ENCODE data around the gene CCL23. TPM values are rescaled to one million over a fixed set of nuclear protein-coding genes. Genes with fewer than 3 reads are reported as not detected.
A peak's percentile ranks its signal among the peaks of the same experiment; 100 is the strongest.

CCL23 gene
- total RNA-seq, 1 experiment from 2014 or later, result not detected

DNA sequence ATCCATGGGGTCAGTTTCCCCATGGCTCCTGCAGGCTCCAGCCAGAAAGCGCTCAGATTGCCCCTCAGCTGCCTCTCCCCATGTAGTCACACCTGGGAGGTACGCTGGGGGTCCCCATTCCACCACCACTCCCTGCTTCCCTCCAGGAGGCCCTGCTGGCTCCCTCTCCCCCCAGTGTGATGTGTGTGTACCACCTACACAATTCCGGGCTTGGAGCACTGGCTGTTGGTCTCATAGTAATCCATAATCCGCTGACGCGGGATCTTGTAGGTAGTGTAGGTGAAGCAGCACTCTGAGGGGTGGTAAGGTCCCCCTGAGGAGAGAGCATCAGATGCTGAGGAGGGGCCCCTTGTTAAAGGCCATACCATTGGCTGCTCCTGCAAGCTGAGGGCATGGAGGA, 33.6 kb downstream of the CCL23 start:
- TF ChIP-seq TCF7L2 (IDR thresholded peaks at IDR 0.05; ENCODE audit: low read depth, low read length) (no peak), REST (IDR thresholded peaks at IDR 0.05; ENCODE audit: insufficient read depth in 1 of 2, low read depth in 2 of 2, low read length in 1 of 2) (no peak), SIN3A (IDR thresholded peaks at IDR 0.05; ENCODE audit: borderline replicate concordance, insufficient read depth, low read depth, low read length) (no peak), POLR2AphosphoS5 (IDR thresholded peaks at IDR 0.05; ENCODE audit: low read depth, low read length) (no peak), CTCF (IDR thresholded peaks at IDR 0.05) (no peak)
- DNase-seq (ENCODE audit: low read depth, low spot score) (no peak), ATAC-seq (no peak)
- CTCF ChIA-PET, result interaction anchor here (0.6 kb wide), 1 partner anchor 32 kb away, joined by 3 read pairs; no protein-coding TSS in a partner anchor
- H3K4me1 ChIP-seq (ENCODE audit: control insufficient read depth, insufficient read depth, low read length), result no peaks in the 10 kb centered on the region
- POLR2A ChIA-PET, result no interaction called here
- no peaks in the 10 kb centered on the region; the same call in 1 of the 2 replicates for H3K27me3 ChIP-seq (ENCODE audit: control insufficient read depth, insufficient read depth, low read length)
- in situ Hi-C loops (cut with HindIII; ENCODE audit: low pct_unique_long_range_greater_than_20kb, low sequenced_read_pairs) (no loop called here), intact Hi-C loops (cut with micrococcal nuclease; ENCODE audit: unreplicated experiment) (no loop called here)
- no peaks in the 10 kb centered on the region for H3K9me3 ChIP-seq (ENCODE audit: control insufficient read depth, insufficient read depth, low read depth, low read length)
- no peaks in the 10 kb centered on the region for H3K36me3 ChIP-seq (ENCODE audit: control insufficient read depth, insufficient read depth, low read length)
- no peak overlapping the region for H3K4me3 ChIP-seq (ENCODE audit: low read depth in 2 of 2, low read length in 2 of 2)
- BruUV-seq (replicated peaks), result no TSS peak
- no peak overlapping the region for H3K27ac ChIP-seq (ENCODE audit: low read length)

- intact Hi-C loops (cut with micrococcal nuclease; ENCODE audit: unreplicated experiment) (no loop called here), in situ Hi-C loops (cut with HindIII; ENCODE audit: low pct_unique_long_range_greater_than_20kb, low sequenced_read_pairs) (no loop called here)
- no peaks in the 10 kb centered on the region for H3K9me3 ChIP-seq (ENCODE audit: control insufficient read depth, insufficient read depth, low read depth, low read length)
- ATAC-seq (no peak), DNase-seq (ENCODE audit: low read depth, low spot score) (no peak)
- H3K36me3 ChIP-seq (ENCODE audit: control insufficient read depth, insufficient read depth, low read length), result no peaks in the 10 kb centered on the region
- H3K4me3 ChIP-seq (ENCODE audit: low read depth in 2 of 2, low read length in 2 of 2), result no peak overlapping the region
- no TSS peak for BruUV-seq (replicated peaks)
- ChIA-PET CTCF (interaction anchor here (1.2 to 1.8 kb wide), 2 partner anchors 13 to 166 kb away, joined by 4 to 9 read pairs; no protein-coding TSS in a partner anchor), POLR2A (no interaction called here)
- TF ChIP-seq TCF7L2 (IDR thresholded peaks at IDR 0.05; ENCODE audit: low read depth, low read length) (no peak), SIN3A (IDR thresholded peaks at IDR 0.05; ENCODE audit: borderline replicate concordance, insufficient read depth, low read depth, low read length) (no peak)
- no peaks in the 10 kb centered on the region; the same call in 1 of the 2 replicates for H3K27me3 ChIP-seq (ENCODE audit: control insufficient read depth, insufficient read depth, low read length)
- no peak overlapping the region for H3K27ac ChIP-seq (ENCODE audit: low read length)
- H3K4me1 ChIP-seq (ENCODE audit: control insufficient read depth, insufficient read depth, low read length), result no peaks in the 10 kb centered on the region
These were observed 35.2 kb downstream of the CCL23 start for GRCh38 chr17:35982409-35983191.

DNA sequence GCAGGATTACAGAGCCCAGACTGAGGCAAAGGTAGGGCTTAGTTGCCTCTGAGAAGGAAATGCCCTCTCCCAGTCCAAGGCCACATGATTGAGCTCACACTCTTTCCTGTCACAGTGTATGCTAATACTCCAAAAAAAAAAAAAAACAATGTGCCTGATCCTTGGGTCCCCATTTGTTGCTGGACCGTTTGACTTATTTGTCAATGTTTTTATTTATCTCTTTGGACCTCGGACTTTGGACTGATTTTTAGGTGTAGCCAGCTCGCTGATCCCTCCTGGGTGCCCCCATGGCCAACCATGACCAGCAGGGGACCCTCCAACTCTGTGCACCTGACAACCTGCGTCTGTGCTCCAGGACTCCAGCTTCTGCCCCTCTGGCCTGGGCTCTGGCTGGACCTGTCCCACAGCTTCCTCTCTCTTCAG, 35.9 kb downstream of the CCL23 start:
- BruUV-seq (replicated peaks), result no TSS peak
- Histone ChIP-seq H3K4me1 (ENCODE audit: control insufficient read depth, insufficient read depth, low read length) (no peaks in the 10 kb centered on the region), H3K27ac (ENCODE audit: low read length) (no peak overlapping the region), H3K9me3 (ENCODE audit: control insufficient read depth, insufficient read depth, low read depth, low read length) (no peaks in the 10 kb centered on the region), H3K4me3 (ENCODE audit: low read depth in 2 of 2, low read length in 2 of 2) (no peak overlapping the region), H3K36me3 (ENCODE audit: control insufficient read depth, insufficient read depth, low read length) (no peaks in the 10 kb centered on the region), H3K27me3 (ENCODE audit: control insufficient read depth, insufficient read depth, low read length) (no peaks in the 10 kb centered on the region; the same call in 1 of the 2 replicates)
- TF ChIP-seq SIN3A (IDR thresholded peaks at IDR 0.05; ENCODE audit: borderline replicate concordance, insufficient read depth, low read depth, low read length) (no peak), POLR2AphosphoS5 (IDR thresholded peaks at IDR 0.05; ENCODE audit: low read depth, low read length) (no peak), REST (IDR thresholded peaks at IDR 0.05; ENCODE audit: insufficient read depth in 1 of 2, low read depth in 2 of 2, low read length in 1 of 2) (no peak), CTCF (IDR thresholded peaks at IDR 0.05) (no peak; the same call in 1 of the 2 replicates), TCF7L2 (IDR thresholded peaks at IDR 0.05; ENCODE audit: low read depth, low read length) (no peak)
- 0 out of 2 replicates have a peak, but pooled peaks have one; percentile 42 for ATAC-seq
- in situ Hi-C loops (cut with HindIII; ENCODE audit: low pct_unique_long_range_greater_than_20kb, low sequenced_read_pairs) (no loop called here), intact Hi-C loops (cut with micrococcal nuclease; ENCODE audit: unreplicated experiment) (no loop called here)
- CTCF ChIA-PET, result interaction anchor here (1.2 to 1.8 kb wide), 2 partner anchors 13 to 167 kb away, joined by 4 to 9 read pairs; no protein-coding TSS in a partner anchor
- POLR2A ChIA-PET, result interaction anchor here (0.7 kb wide), 1 partner anchor 35 kb away, joined by 6 read pairs; no protein-coding TSS in a partner anchor
- no peak for DNase-seq (ENCODE audit: low read depth, low spot score)

Data from Panc1 (cell line).